Progenitor cell of endocrine pancreas (in vitro differentiated cells): Measurements from ENCODE around the gene KLHL17. TPM values are rescaled to one million over a fixed set of nuclear protein-coding genes. Genes with fewer than 3 reads are reported as not detected.
"Not testable (repeated sequence)": the region's sequence is repeated elsewhere in the genome, so short reads cannot be mapped to it uniquely, and the experiment has no call there.

Experiments
- DNase-seq: peaks from one replicate; pipeline ENCODE4 v3.0.0; 2021; ENCODE audit warnings: low spot score; ENCODE audit not compliant: unreplicated experiment
- H3K27ac Mint-ChIP-seq: 2 replicates; pipeline ENCODE4 v1.8.0; 2021; ENCODE audit warnings: mild to moderate bottlenecking, moderate library complexity, mixed read lengths
- H3K27me3 Mint-ChIP-seq: 2 replicates; pipeline ENCODE4 v1.8.0; 2021; ENCODE audit warnings: mixed read lengths
- H3K36me3 Mint-ChIP-seq: 2 replicates; pipeline ENCODE4 v1.8.0; 2022; ENCODE audit warnings: mixed read lengths; ENCODE audit not compliant: insufficient read depth
- H3K4me1 Mint-ChIP-seq: 2 replicates; pipeline ENCODE4 v1.8.0; 2021; ENCODE audit warnings: low read depth, mixed read lengths
- H3K4me3 Mint-ChIP-seq: 2 replicates; pipeline ENCODE4 v1.8.0; 2021; ENCODE audit warnings: low read depth, mild to moderate bottlenecking, moderate library complexity, mixed read lengths
- H3K9me3 Mint-ChIP-seq: 2 replicates; pipeline ENCODE4 v1.8.0; 2021; ENCODE audit warnings: low read depth, mixed read lengths
- total RNA-seq: library from RNA; stranded (reverse); gene quantifications from 2 replicates; pipeline ENCODE4 v1.2.1, GENCODE V29; 2021
- TF ChIP-seq, protein P1 (sequence below): fragments of 200-600 bp; sonication (generic); IDR thresholded peaks from one replicate; pipeline ENCODE4 v1.5.0; 2021; ENCODE audit warnings: antibody characterized with exemption, mild to moderate bottlenecking; ENCODE audit not compliant: unreplicated experiment

Gene KLHL17
- total RNA-seq, 1 donor from 2014 or later = 45.3 TPM

DNA sequence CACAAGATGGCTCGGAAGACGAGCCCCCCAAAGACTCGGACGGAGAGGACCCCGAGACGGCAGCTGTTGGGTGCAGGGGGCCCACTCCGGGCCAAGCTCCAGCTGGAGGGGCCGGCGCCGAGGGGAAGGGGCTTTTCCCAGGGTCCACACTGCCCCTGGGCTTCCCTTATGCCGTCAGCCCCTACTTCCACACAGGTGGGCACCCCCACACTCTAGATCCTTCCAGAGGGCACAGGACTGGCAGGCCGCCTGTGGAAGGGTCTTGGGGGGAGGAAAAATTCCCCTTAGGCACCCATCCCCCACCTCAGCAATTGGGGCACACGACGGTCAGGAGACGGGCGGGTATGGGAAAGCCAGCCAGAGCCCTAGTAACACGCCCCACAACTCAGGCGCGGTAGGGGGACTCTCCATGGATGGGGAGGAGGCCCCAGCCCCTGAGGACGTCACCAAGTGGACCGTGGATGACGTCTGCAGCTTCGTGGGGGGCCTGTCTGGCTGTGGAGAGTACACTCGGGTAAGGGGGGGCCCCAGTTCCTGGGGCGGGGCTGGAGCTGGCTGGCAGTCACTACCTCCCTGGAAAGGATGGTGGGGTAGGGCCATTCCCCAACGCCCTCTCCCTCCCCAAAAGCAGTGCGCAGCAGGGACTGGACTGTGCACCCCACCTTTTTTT, 17.4 kb upstream of the KLHL17 start:
- H3K27ac Mint-ChIP-seq = no peak overlapping the region
- H3K4me1 Mint-ChIP-seq = peaks cover 11% of the 10 kb centered on the region
- H3K4me3 Mint-ChIP-seq = peak overlapping the region; percentile 40
- peaks cover 6% of the 10 kb centered on the region for H3K27me3 Mint-ChIP-seq
- TF ChIP-seq, protein P1, sequence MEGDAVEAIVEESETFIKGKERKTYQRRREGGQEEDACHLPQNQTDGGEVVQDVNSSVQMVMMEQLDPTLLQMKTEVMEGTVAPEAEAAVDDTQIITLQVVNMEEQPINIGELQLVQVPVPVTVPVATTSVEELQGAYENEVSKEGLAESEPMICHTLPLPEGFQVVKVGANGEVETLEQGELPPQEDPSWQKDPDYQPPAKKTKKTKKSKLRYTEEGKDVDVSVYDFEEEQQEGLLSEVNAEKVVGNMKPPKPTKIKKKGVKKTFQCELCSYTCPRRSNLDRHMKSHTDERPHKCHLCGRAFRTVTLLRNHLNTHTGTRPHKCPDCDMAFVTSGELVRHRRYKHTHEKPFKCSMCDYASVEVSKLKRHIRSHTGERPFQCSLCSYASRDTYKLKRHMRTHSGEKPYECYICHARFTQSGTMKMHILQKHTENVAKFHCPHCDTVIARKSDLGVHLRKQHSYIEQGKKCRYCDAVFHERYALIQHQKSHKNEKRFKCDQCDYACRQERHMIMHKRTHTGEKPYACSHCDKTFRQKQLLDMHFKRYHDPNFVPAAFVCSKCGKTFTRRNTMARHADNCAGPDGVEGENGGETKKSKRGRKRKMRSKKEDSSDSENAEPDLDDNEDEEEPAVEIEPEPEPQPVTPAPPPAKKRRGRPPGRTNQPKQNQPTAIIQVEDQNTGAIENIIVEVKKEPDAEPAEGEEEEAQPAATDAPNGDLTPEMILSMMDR = no peak
- DNase-seq = no peak
- no peaks in the 10 kb centered on the region for H3K9me3 Mint-ChIP-seq
- H3K36me3 Mint-ChIP-seq = peaks cover 12% of the 10 kb centered on the region

GRCh38 chr1:943545-944340, 16.6 kb upstream of the KLHL17 start:
- Mint-ChIP-seq H3K27me3 (peaks cover 6% of the 10 kb centered on the region), H3K27ac (no peak overlapping the region), H3K9me3 (no peaks in the 10 kb centered on the region), H3K4me3 (peak overlapping the region; percentile 19), H3K4me1 (peaks cover 6% of the 10 kb centered on the region), H3K36me3 (peaks cover 12% of the 10 kb centered on the region)
- TF ChIP-seq, protein P1 = no peak
- no peak for DNase-seq

DNA sequence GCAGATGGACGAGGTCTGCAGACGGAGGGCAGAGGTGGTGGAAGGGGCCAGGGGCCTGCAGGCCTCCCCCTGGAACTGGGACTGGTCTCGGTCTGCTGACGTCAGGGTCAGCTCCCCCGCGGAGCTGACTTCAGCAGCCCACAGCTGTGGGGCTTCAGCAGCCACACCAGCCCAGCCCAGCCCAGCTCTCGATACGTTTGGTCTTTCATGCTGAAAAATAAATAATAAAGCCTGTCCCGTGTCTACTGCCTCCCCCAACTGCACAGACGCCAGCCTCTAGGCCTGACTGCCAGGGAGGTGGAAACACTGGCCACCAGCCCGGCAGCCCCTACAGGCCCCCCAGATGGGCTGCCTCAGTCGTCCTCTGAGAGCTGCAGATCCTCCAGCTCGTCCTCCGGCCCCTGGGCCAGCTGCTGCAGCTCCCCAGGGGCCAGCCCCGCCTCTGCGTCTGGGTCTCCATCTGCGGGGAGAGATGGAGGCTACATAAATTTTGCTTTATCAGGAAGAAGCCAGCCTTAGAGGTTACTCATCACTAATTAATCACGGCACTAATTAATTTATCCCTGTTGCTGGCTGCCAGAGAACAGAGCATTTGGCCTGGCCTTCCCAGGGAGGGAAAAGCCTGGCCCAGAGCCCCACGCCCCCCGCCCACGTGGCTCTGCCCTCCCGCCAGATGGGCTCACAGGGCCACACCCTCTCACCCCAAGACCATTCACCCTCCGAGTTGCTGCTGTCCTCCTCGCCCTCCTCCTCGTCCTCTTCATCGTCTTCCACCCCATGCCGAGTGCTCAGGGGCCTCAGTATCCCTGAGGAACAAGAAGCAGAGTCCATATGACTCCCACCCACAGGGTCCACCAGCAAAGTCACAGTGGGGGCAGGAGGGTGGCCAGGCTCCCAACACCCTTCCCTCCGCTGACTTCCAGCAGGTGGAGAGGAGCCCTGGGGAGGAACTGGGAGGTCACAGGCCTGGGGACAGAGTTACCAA, 15.8 kb upstream of the KLHL17 start:
- Mint-ChIP-seq H3K4me3 (no peak overlapping the region), H3K4me1 (peaks cover 4% of the 10 kb centered on the region), H3K27ac (no peak overlapping the region), H3K27me3 (peaks cover 3% of the 10 kb centered on the region), H3K9me3 (no peaks in the 10 kb centered on the region), H3K36me3 (peaks cover 14% of the 10 kb centered on the region)
- no peak for DNase-seq
- TF ChIP-seq, protein P1 = no peak

DNA sequence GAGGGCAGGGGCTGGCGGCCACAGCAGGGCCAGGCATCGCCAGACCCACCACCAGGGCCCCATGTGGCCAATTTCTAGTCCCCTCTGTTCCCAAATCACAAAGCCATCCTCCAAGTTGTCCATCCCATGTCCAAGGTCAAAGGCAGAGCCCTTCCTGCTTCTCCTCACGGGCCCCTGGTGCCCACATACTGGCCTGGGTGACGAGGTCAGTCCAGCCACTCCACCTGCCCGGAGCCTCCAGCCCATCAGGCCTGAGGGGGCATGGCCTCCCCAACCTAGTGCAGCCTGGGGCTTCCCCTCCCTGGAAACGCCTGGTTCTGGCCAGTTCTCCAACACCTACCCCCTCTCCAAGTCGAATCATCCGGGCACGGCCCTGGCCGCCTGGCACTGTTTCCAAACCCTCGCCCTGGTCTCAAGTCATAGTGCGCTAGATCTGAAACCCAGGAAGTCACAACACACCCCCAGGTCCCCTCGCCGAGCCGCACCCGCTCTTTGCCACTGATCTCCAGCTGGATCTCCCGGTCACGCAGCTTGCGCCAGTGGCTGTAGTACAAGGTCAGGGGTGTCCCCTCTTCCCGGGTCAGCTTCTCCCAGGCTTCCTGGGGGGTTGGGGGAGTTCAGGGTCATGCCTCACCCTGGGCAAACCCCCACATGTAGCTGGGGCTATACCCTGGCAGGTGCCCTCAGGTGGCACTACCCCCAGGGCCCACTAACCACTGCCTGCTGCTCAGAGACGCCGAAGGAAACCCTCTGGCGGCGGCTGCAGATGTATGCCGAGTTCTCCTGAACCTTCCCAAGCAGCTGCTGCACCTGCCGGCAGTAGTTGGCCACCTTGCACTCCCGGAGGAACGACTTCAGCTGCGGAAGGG, 14.5 kb upstream of the KLHL17 start:
- Mint-ChIP-seq H3K4me1 (peaks cover 2% of the 10 kb centered on the region), H3K4me3 (no peak overlapping the region), H3K36me3 (peaks cover 21% of the 10 kb centered on the region), H3K27ac (no peak overlapping the region), H3K9me3 (no peaks in the 10 kb centered on the region), H3K27me3 (peaks cover 3% of the 10 kb centered on the region)
- DNase-seq = no peak
- TF ChIP-seq, protein P1 = no peak

- H3K9me3 Mint-ChIP-seq, H3K4me1 Mint-ChIP-seq, H3K4me3 Mint-ChIP-seq, H3K27me3 Mint-ChIP-seq, H3K27ac Mint-ChIP-seq, DNase-seq: not testable (repeated sequence)
- peaks cover 25% of the 10 kb centered on the region for H3K36me3 Mint-ChIP-seq
These were observed 13.6 kb upstream of the KLHL17 start for GRCh38 chr1:946811-947210.
